Esophagus squamous epithelium (tissue), 5 donors: ENCODE results near the gene SMIM5. TPM values are rescaled to one million over a fixed set of nuclear protein-coding genes. Genes with fewer than 3 reads are reported as not detected.

Experiments used
- DNase-seq: peaks from one replicate; lab custom pipeline; 2025; lab: John Stamatoyannopoulos, UW
- H3K27ac ChIP-seq, 4 donors: fragments of 200-600 bp; sonication (generic); one replicate each; pipeline ENCODE4 v1.5.1; 2016 to 2019; ENCODE audit warnings: mild to moderate bottlenecking in 1 of 4
- H3K27me3 ChIP-seq, 4 donors: fragments of 200-600 bp; sonication (generic); 1 replicate in 3 of 4; 2 replicates in 1 of 4; pipeline versions ENCODE4 v1.5.1 to v1.6.0; 2017 to 2021; ENCODE audit warnings: antibody characterized with exemption in 1 of 4
- H3K36me3 ChIP-seq, 3 donors: fragments of 200-600 bp; sonication (generic); one replicate each; pipeline ENCODE4 v1.5.1; 2016 to 2019
- H3K4me1 ChIP-seq, 3 donors: fragments of 200-600 bp; sonication (generic); one replicate each; pipeline ENCODE4 v1.5.1; 2017 to 2019
- H3K4me3 ChIP-seq, 4 donors: fragments of 200-600 bp; sonication (generic); 1 replicate in 3 of 4; 2 replicates in 1 of 4; pipeline ENCODE4 v1.5.1; 2016 to 2019; ENCODE audit warnings: mild to moderate bottlenecking in 2 of 4, moderate library complexity in 1 of 4
- H3K9me3 ChIP-seq, 3 donors: fragments of 200-600 bp; sonication (generic); one replicate each; pipeline ENCODE4 v1.5.1; 2016 to 2019
- CTCF ChIP-seq, 6 experiments: fragments of 450-650 bp in 4 of 6; fragments of 200-600 bp in 2 of 6; sonication (generic) in 2 of 6; IDR thresholded peaks; one replicate each; pipeline ENCODE4 v1.5.1; 2016 to 2019; ENCODE audit warnings: antibody characterized with exemption in 6 of 6, mild to moderate bottlenecking in 4 of 6, moderate library complexity in 4 of 6
- POLR2A ChIP-seq, 4 donors: fragments of 450-650 bp; IDR thresholded peaks; one replicate each; pipeline ENCODE4 v1.6.1; 2017; ENCODE audit warnings: antibody characterized with exemption in 4 of 4, mild to moderate bottlenecking in 4 of 4, moderate library complexity in 3 of 4
- WGBS, 2 donors: methylation state at CpG; one replicate each; pipeline ENCODE4 v1.1.5; 2018; 5-methylcytosine and 5-hydroxymethylcytosine counted together
- intact Hi-C: fragments of 100-400 bp; cut with DNase I; formaldehyde crosslinking; loops from one replicate; pipeline ENCODE4 v1.15.0; 2022
- total RNA-seq, 4 donors: library from RNA; depleted of rRNA; stranded (reverse); fragments of >200 nt; gene quantifications; one replicate each; pipeline ENCODE4 v1.1.0, GENCODE V29; 2016
- donor health status: DM: yes; HTN: yes; CAD: no.

Gene SMIM5
- total RNA-seq, 4 donors from 2014 or later: 7.4 to 16.8 (median 8.6) TPM

GRCh38 chr17:75688209-75688825 is 55.1 kb downstream of the SMIM5 start:
- Histone ChIP-seq H3K36me3 (peaks cover 0 to 30% (median 0%) of the 10 kb centered on the region in 3 donors), H3K4me1 (peaks cover 64 to 100% (median 100%) of the 10 kb centered on the region in 3 donors), H3K27ac (peak overlapping the region; percentile 81 to 90 (median 86)), H3K27me3 (no peaks in the 10 kb centered on the region), H3K4me3 (no peak overlapping the region), H3K9me3 (no peaks in the 10 kb centered on the region)
- no peak for TF ChIP-seq POLR2A (IDR thresholded peaks at IDR 0.05)
- no peak for TF ChIP-seq CTCF (IDR thresholded peaks at IDR 0.05)
- intact Hi-C loops: no loop called here
- WGBS, 2 donors: 15 to 24% methylated on average over 10 to 11 of the region's 11 CpGs
- DNase-seq: no peak

DNA sequence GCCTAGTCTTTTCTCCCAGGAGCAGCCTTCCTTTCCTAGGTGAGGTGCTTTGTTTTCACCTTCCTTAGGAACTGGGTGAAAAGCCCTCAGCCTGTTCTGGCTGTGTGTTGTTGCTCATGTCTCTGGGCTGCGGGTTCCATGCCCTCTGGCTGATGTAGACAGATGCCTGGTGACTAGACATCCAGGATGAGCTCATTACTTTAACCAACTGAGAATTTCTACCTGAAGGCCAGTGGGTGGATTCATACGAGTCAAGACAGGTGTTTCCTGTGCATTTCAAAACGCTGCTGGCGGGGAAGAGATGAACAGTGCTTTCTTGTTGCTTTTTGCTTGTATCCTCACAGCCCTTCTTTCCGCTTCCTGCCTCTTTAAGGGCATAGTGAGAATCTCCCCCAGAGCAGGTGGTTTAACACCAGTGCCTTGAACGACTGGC is 56.2 kb downstream of the SMIM5 start:
- no peak for DNase-seq
- Histone ChIP-seq H3K4me1 (peaks cover 63 to 100% (median 100%) of the 10 kb centered on the region in 3 donors), H3K4me3 (no peak overlapping the region), H3K27ac (peak overlapping the region; percentile 81 to 90 (median 86)), H3K36me3 (peaks cover 0 to 41% (median 3%) of the 10 kb centered on the region in 3 donors), H3K9me3 (no peaks in the 10 kb centered on the region), H3K27me3 (no peaks in the 10 kb centered on the region)
- TF ChIP-seq CTCF (IDR thresholded peaks at IDR 0.05) (no peak), POLR2A (IDR thresholded peaks at IDR 0.05) (peak in 1 of 4 donors; percentile 22)
- intact Hi-C loops: no loop called here
- WGBS, 2 donors: 38 to 40% methylated on average over 5 to 6 of the region's 6 CpGs

Other genes starting within 250 kb of the SMIM5 start
- 100 to 1,000 TPM in 2 of 4 donors, 10 to 100 TPM in 2; 58.9 to 128 (median 107) TPM for gene GRB2, start 227.8 kb upstream of the SMIM5 start, total RNA-seq
- 10 to 100 TPM; 19.3 to 56.5 (median 28.3) TPM for gene TMEM94, start 176.8 kb upstream of the SMIM5 start, total RNA-seq
- gene CASKIN2, start 117.9 kb upstream of the SMIM5 start, total RNA-seq: 10 to 100 TPM in 3 of 4 donors, 1 to 10 TPM in 1; 9.5 to 12.2 (median 10.4) TPM
- 10 to 100 TPM; 18.3 to 33.2 (median 23.1) TPM for gene TSEN54, start 116.9 kb upstream of the SMIM5 start, total RNA-seq
- 100 to 1,000 TPM in 1 of 4 donors, 10 to 100 TPM in 3; 40.0 to 101 (median 67.3) TPM for gene LLGL2, start 107.7 kb upstream of the SMIM5 start, total RNA-seq
- 10 to 100 TPM in 2 of 4 donors, 1 to 10 TPM in 2; 6.3 to 60.7 (median 10.4) TPM for gene MYO15B, start 45.6 kb upstream of the SMIM5 start, total RNA-seq
- gene RECQL5, start 33.7 kb downstream of the SMIM5 start, total RNA-seq: 10 to 100 TPM; 25.1 to 82.8 (median 34.0) TPM
- 10 to 100 TPM; 33.9 to 72.7 (median 44.4) TPM for gene SAP30BP, start 33.9 kb downstream of the SMIM5 start, total RNA-seq
- 100 to 1,000 TPM in 1 of 4 donors, 10 to 100 TPM in 3; 60.6 to 115 (median 82.3) TPM for gene ITGB4, start 88.0 kb downstream of the SMIM5 start, total RNA-seq
- gene GALK1, start 131.8 kb downstream of the SMIM5 start, total RNA-seq: 10 to 100 TPM; 16.4 to 30.9 (median 20.2) TPM
- 10 to 100 TPM; 14.8 to 27.3 (median 20.4) TPM for gene UNK, start 151.4 kb downstream of the SMIM5 start, total RNA-seq
- gene UNC13D, start 211.0 kb downstream of the SMIM5 start, total RNA-seq: 10 to 100 TPM; 16.5 to 21.5 (median 16.9) TPM
- gene WBP2, start 221.9 kb downstream of the SMIM5 start, total RNA-seq: 10 to 100 TPM; 24.9 to 44.2 (median 36.9) TPM
- 10 to 100 TPM; 19.5 to 33.4 (median 25.5) TPM for gene TRIM47, start 245.1 kb downstream of the SMIM5 start, total RNA-seq